ENCODE results near the gene RASAL2.

Gene RASAL2

DNA sequence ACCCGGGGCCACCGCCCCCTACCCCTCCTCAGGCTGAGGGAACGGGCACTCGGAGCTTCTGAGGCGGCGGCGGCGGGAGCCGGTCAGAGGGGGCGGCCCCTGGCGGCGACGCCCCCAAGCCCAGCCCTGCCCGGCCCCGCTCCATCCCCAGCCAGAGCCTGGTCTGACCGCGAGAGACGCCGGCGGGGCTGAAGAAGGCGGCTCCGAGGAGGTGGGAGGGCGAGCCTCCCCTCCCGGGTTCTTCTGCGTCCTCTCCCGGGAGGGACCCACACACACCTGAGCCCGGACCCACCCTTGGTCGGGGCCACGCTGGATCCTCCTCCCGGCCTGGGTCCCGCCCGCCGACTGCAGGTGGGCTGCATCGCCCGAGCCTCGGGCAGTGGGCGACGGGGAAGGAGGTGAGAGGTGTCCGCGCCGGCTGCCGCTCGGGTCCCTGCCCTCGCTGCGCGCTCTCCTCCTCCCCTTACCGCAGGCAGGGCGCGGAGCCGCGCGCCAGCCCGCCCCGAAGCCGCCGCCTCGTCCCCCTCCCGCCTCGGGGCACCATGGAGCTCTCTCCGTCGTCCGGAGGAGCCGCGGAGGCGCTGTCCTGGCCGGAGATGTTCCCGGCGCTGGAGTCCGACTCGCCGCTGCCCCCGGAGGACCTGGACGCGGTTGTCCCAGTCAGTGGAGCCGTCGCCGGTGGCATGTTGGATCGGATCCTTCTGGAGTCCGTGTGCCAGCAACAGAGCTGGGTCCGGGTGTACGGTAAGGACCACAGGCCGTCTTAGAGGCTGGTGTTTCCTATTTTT is at the start of gene RASAL2:
TSS of gene RASAL2 (plus strand) at position 154 of the 788 bp plus-strand sequence. CDS start at position 543, 389 bp downstream.
- peak; percentile 83 to 97 for DNase-seq

GRCh38 chr1:178046591-178047270 is 47.2 kb upstream of the RASAL2 start:
- DNase-seq = no peak

GRCh38 chr1:178047403-178048093 is 46.4 kb upstream of the RASAL2 start:
- DNase-seq = no peak

- no peak for DNase-seq
These were observed 45.5 kb upstream of the RASAL2 start for GRCh38 chr1:178048426-178048825.

- no peak for DNase-seq
These were observed 45.0 kb upstream of the RASAL2 start for GRCh38 chr1:178048883-178049282.

GRCh38 chr1:178050084-178050483 is 43.8 kb upstream of the RASAL2 start:
- DNase-seq = no peak

GRCh38 chr1:178051071-178051470 is 42.8 kb upstream of the RASAL2 start:
- DNase-seq = peak in 1 of 2 experiments; percentile 21

- no peak for DNase-seq
These were observed 41.0 kb upstream of the RASAL2 start for GRCh38 chr1:178052650-178053461.

- DNase-seq = peak; percentile 33 to 88
These were observed 38.8 kb upstream of the RASAL2 start for GRCh38 chr1:178055093-178055492.

DNA sequence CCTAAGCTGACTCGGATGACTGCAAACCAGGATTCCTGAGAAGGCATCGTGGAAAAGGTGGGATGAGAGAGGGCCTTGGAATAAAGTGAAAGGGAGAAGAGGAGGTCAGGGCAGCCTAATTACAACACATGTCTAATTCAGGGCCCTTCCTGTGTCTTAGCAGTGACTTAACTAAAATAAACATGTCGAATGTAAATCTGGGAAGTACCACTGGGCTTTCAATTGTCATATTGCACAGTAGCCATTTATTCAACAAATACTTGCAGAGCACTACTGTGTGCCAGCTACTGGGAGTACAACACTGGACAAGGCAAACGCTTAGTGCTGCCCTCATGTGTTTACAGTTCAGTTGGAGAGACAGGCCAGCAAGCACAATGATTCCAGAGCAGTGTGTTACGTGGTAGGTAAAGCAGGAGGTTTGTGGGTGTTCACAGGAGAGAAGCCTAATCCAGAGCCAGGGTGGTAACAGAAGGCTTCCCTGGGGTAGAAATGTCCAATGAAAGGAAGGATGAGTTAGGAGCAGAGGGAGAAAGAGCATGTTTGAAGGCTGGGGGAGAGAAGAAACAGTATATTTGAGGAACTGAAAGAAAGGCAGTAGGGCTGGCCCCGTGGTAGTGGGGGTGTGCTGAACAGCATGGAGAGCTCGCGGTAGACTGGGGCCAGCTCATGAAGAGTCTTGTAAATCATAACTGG is 38.0 kb upstream of the RASAL2 start:
- peak in 1 of 2 experiments; percentile 35 for DNase-seq

DNA sequence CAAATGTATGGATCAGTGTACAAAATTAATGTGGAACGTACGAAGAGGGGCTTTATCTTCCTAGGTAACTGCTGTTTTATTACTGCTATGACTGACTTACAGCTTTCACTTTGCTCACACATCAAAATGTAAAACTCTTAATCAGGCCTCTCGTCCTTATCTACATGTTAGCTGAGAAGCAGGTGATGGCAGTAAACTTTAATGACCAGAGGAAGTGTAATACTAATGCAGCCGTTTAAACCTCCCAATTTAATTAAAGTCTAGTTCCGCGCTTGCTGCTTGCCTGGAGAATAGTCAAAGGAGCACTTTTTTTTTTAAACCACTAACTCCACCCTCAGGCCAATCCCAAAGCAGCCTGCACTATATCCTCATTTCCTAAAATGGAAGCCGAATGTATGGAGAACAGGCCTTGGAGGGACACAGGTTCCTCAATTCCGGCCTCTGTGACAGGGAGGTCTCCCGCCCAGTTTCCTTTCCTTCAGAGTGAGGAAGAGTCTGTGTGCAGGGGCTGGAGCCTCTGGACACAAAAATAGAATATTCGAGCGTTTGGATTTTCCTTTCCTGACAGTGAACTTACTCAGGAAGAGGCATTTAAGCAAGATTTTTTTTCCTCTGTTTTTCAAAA is 36.7 kb upstream of the RASAL2 start:
- peak; percentile 44 to 58 for DNase-seq

DNA sequence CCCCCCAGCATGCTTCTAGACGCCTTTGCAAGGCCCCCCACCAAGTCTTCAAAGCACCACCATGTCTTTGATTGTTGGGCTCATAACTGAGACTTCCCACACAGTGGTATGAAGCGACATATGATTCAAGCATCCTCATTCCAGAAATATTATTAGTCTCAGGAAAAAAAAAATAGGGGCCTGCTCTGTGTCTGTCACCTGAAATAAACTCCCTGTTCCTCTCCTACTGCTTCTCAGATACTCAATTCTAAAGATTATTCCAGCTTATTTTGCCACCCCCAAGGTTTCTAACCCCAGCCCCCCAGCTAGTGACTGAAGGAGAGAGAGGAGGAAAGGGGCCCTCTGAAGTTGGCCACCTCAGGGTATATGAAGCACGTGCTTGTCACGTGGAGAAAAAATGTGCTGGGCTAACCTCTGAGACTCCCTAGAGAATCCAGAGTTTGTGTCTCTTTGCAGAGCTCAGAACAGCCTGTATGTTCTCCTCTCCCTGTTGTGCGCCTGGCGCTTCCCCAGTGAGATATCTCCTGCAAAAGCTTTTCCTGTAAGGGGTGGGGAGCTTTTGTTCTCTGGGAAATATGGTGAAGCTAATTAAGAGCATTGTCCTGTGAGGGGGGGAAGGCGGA is 35.9 kb upstream of the RASAL2 start:
- peak in 1 of 2 experiments; percentile 31 for DNase-seq

GRCh38 chr1:178060789-178061556 is 32.9 kb upstream of the RASAL2 start:
- DNase-seq = peak; percentile 77 to 84

- DNase-seq = no peak
These were observed 32.3 kb upstream of the RASAL2 start for GRCh38 chr1:178061620-178062019.

DNA sequence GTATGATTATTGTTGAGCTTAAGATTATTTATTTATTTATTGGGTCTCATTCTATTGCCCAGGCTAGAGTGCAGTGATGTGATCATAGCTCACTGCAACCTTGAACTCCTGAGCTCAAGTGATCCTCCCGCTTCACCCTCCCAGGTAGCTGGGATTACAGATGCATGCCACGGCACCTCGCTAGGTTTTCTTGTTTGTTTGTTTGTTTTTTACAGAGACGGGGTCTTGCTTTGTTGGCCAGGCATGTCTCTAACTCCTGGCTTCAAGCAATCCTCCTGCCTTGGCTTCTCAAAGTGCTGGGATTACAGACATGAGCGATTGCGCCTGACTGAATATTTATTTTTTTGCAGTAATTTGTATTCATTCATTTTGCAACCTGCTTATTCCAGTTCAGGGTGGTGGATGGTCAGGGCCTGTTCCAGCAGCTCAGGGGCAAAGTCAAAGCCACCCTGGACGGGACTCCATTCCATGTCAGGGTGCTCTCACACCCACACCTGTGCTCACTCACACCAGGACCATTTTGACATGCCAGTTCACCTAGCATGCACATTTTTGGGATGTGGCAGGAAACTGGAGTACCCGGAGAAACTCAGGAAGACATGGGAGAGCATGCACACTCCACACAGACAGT is 29.6 kb upstream of the RASAL2 start:
- DNase-seq = no peak

- no peak for DNase-seq
These were observed 28.7 kb upstream of the RASAL2 start for GRCh38 chr1:178065250-178065649.

- DNase-seq = no peak
These were observed 27.5 kb upstream of the RASAL2 start for GRCh38 chr1:178066296-178066907.

GRCh38 chr1:178066908-178067614 is 26.8 kb upstream of the RASAL2 start:
- DNase-seq = no peak

DNA sequence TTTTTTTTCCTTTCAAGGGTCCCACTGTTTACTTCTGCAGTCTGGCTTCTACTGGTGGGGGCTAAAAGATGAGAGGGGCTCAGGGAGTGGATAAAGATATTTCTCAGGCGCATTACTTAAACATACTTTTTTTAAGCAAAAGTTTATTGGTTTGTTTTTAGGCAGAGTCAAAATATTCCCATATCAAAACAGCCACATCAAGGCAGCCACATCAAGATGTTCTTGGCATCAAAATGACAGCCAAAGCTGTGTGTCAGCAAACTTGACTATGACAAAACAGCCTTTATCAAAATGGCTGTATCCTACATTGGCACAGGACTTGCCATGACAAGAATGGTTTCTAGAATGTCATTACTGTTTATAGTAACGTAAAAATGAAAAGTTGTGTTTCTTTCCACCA is 22.1 kb upstream of the RASAL2 start:
- DNase-seq = no peak
